NCI-H345 treated with DMSO at 0.1 percent for 48 hours (cell line): ENCODE results near the gene PLAGL2.

Experiments
- DNase-seq: peaks from one replicate; lab custom pipeline; 2025; ENCODE audit not compliant: unreplicated experiment; lab: John Stamatoyannopoulos, UW

Gene PLAGL2

DNA sequence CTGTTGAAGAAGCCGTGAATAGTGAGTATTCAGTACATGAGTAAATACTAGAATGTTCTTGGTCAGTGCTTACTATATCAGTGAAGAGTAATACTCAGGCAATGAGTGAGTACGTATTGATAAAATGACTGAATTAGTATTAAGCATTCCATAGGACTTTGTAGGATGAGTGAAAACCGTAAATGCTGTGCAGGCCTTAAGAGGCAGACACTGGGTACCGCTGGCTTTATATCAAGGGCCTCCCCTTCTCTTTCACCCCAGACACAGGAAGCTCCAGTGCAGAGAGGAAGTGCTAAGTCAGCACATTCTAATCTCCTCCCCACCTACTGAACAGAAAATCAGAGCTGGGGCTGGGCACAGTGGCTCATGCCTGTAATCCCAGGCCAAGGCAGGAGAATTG, 24.3 kb upstream of the PLAGL2 start:
- DNase-seq = no peak

DNA sequence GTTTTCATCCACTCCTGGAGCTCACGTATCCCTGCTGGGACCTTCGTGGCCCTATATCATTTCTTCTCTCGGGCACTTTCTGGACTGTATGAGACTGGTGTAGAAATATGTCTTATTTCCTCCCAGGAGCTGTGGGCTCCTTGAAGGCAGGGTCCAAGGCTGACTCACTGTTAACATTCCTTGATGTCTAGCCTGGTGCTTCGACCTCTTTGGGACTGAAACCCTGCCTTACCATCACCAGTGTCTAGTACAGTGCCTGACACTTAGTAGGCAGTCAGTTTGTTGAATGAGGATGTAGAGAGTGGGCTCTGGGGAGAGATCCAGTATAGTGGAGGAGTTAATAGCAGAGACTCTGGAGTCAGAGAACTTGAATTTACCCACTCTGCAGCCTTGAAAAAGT, 23.7 kb upstream of the PLAGL2 start:
- no peak for DNase-seq

DNA sequence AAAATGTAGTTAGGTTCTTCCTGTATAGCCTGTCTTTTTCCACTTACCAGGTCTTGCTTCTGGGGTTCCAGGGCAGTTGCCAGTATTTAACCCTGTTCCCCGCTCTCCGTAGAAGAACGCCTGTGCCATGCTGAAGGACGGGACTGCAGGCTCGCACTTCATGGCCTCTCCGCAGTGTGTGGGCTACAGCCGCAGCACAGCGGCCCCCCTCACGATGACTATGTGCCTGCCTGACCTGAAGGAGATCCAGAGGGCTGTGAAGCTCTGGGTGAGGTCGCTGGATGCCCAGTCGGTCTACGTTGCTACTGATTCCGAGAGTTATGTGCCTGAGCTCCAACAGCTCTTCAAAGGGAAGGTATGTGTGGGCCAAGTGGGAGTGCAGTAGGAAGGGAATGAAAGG, 23.2 kb upstream of the PLAGL2 start:
- DNase-seq = no peak

DNA sequence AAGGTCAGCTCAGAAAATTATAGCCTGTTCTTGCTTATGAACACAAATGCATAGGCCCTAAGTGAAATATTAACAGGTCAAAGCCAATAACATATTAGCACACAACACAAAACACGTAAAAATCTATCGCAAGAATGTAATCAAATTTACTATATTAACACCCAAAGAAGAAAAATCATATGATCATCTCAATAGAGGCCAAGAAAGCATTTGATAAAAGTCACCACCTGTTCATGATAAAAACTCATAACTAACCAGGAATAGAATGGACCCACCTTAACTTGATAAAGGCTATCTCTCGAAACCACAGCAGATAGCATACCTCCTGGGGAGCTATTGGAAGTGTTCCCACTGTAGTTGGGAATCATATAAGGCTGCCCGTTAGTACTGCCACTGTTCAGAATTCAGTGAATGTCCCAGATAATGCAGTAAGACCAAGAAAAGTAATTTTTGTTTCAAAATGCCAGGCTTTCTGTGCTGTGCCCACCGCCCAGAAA, 21.8 kb upstream of the PLAGL2 start:
- no peak for DNase-seq

DNA sequence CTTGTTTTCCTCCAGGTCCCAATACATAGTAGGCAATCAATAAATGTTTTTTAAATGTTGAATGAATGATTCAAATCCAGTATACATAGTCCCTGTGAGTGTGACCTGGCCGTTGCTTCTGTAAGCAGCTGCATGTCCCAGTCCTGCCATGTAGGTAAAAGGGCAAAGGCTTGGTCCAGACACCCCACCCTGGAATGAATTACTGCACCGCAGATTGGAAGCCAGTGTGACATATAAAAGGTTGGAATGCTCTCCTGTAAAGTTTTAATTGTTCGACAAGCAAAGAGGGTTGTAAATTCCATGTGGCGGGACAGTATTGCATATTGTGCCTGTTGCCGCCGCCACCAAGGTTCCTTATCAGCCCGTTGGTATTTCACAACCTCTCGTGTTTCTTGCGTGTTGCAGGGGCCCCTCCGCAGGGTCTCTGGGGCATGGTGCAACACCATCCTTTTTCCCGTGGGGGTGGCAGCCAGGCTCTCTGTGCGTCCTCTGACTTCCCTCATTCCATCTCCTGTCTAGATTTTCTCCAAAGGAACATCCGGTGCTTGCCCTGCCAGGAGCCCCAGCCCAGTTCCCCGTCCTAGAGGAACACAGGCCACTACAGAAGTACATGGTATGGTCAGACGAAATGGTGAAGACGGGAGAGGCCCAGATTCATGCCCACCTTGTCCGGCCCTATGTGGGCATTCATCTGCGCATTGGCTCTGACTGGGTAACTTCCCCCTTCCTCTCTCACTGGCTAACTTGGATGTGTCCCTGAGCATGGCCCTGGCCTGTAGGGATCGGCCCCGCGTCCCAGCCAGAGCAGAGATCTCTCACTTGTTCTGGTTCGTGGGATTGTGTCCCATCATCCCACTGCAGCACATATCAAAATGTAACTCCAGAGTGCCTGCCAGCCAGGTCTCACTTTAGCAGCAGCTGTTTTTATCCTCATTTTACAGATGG, 20.5 kb upstream of the PLAGL2 start:
- DNase-seq = no peak

DNA sequence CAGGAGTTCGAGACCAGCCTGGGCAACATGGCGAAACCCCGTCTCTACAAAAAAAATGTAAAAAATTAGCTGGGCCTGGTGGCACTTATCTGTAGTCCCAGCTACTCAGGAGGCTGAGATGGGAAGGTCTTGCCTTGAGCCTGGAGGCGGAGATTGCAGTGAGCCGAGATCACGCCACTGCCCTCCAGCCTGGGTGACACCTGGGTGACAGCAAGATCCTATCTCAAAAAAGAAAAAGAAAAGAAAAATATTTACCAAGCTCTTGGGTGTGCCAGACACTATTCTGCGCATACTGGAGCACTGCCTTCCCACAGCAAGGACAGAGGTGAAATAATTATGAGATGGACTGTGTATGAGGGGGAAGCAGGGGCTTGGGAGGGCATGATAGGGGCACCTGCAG, 19.8 kb upstream of the PLAGL2 start:
- no peak for DNase-seq

DNA sequence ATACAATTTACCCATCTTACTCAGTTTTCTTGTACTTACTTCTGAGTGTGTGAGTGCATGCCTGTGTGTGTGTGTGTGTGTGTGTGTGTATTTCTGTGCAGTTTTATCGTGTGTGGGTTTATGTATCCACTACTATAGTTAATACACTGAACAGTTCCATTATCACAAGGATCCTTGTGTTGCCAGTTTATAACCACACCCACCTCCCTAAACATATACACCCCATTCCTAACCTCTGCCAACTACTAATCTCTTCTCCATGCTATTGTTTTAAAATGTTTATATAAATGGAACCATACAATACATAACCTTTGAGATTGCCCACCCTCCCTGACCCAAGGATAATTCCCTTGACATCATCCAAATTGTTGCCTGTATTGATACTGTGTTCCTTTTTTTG, 18.8 kb upstream of the PLAGL2 start:
- no peak for DNase-seq

DNA sequence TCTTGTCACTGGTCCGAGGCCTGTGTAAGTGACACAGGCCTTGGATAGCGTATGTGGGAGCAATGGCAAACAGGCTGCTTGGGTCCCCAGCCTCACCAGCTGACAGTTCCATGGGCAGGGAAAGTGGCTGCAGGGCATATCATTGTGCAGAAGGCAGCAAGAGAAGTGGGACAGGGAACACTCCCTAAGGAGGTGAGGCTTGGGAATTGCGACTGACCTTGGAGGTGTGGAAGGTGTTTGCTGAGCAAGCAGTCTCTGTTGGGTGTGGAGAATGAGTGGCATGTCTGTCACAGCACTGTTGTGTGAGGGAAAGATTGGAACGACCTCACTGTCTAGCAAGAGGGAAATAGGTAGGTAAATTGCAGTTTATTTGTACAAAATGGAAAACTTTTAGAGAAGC, 16.9 kb upstream of the PLAGL2 start:
- no peak for DNase-seq

DNA sequence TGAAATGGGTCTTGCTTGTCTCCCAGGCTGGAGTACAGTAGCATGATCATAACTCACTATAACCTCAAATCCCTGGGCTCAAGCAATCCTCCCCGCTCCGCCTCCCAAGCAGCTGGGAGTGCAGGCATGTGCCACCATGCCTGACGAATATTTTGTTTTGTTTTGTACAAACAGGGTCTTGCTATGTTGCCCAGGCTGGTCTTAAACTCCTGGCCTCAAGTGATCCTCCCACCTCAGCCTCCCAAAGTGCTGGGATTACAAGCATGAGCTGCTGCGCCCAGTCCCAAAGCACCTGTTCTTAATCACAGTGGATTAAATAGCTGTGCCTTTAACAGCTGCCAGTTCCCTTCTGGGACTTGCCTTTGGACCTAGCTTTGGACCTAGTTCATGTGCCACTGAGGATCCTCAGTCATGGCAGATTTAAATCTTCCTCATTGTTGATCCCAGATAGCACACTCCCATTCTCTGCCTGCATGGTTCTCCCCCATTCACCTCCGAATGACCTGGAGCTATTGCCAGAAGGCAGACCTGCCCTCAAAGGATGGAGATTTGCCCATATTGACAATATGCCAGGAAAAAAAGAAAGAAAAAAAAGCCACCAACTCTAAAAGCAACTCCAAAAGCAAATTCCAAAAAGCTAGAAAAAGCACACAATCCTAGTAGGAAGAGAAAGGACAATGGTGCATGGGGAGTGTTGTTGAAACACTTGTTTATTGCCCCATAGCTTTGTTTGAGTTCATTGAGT, 10.8 kb upstream of the PLAGL2 start:
- no peak for DNase-seq

DNA sequence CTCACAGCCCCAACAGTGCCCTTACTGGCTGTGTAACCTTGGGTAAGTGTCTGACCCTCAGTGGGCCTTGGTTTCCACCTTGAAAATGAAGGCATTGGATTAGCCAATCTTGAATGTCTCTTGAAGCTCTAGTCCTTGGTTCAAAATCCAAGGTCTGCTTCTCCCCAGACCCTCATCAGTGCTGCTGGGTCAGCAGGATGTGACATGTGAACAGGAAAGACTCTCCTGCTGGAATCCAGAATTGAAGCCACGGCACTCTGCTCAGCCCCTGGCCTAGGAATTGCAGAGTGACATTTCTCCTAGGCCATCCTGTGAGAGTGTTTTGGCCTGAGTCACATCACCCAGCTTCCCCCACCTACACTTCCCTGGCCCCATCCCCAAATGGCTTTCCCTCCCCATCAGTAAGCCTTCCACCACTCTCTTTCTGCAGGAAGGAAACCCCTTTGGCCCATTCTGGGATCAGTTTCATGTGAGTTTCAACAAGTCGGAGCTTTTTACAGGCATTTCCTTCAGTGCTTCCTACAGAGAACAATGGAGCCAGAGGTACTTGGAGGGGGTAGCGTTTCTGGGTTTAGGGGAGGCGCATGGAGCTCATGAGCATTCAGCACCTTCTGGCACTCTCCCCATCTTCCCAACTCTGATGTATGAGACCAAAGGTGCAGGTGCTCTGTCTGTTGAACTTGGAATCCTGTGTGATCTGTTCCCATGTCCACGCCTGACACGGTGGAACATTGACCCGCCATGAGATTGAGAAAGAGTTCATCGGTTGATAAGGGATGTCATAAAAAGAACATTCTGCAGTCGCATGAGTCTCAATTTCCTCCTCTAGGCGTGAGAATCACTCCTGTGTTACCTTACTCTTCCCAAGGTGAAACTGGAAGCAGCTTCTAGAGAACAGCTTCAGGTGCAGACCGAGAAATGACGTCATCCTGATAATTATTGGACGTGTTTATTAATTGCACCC, 8.9 kb upstream of the PLAGL2 start:
- DNase-seq = no peak

DNA sequence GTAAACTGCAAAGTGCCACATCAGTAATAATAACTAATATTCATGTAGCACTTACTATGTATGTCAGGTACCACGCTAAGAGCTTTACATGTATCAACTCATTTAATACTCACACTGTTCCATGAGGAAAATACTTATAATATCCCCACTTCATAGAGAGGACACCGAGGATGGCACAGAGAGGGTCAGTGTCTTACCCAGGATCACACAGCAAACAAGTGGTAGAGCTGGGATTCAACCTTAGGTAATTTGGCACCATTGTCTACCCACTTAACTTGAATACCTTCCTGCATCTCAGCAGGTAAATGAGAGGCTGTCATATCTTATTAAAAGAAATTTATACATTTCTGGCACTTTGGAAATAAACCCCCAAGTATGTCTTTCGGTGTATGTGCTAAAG, 8.2 kb upstream of the PLAGL2 start:
- DNase-seq = no peak

DNA sequence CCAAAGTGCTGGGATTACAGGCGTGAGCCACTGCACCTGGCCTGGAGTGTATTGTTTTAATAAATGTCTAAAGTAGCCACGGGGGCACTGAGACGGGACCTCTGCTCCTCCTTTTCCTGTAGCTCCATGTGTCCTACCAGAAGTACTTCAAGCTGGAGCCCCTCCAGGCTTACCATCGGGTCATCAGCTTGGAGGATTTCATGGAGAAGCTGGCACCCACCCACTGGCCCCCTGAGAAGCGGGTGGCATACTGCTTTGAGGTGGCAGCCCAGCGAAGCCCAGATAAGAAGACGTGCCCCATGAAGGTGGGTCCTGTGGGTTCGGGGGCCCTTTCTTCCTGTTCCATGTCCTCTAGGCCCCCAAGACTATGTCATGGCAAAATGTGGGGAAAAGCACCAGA, 7.6 kb upstream of the PLAGL2 start:
- DNase-seq = no peak

DNA sequence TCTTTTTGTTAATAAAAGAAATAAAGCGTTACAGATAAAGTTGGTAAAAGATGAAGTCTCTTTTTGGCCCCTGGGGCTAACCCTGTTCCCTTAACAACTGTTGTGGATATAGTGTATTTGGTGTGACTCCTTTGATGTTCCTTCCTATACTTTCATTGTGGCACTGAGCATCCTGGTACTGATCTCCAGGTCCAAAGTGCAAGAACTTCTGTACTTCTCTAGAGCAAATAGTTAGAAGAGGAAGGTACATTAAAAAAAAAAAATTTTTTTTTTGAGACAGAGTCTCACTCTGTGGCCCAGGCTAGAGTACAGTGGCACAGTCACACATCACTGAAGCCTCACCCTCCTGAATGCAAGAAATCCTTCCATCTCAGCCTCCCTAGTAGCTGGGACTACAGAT, 6.3 kb upstream of the PLAGL2 start:
- DNase-seq = no peak

DNA sequence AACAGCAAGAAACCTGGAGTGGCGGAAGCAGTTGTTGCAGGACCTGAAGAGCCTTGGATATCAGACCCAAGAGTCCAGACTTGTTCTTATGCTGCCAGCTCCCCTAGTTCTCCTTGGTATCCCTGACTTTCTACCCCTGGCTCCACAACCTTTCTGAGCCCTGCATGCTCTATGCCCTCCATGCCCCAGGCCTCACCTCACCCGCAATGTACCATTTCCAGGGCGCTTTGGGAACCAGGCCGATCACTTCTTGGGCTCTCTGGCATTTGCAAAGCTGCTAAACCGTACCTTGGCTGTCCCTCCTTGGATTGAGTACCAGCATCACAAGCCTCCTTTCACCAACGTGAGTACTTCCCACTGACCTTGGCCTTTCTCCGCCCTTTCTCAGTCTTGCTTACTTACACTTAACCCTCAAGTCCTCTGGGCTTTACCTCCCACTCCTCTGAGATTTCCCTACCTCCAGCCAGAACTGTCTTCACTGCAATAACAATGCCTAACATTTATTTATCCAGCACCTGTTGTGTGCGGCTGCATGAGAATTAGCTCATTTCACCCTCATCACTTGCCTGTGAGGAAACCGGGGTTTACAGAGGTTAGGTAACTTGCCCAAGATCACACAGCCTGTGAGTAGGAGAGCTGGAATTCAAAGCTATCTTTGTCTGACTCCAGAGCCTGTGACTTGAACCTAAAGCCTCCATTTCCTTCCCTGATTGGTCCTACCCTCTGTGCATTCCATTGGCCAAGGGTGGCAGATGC, 2.5 kb upstream of the PLAGL2 start:
- DNase-seq = no peak

DNA sequence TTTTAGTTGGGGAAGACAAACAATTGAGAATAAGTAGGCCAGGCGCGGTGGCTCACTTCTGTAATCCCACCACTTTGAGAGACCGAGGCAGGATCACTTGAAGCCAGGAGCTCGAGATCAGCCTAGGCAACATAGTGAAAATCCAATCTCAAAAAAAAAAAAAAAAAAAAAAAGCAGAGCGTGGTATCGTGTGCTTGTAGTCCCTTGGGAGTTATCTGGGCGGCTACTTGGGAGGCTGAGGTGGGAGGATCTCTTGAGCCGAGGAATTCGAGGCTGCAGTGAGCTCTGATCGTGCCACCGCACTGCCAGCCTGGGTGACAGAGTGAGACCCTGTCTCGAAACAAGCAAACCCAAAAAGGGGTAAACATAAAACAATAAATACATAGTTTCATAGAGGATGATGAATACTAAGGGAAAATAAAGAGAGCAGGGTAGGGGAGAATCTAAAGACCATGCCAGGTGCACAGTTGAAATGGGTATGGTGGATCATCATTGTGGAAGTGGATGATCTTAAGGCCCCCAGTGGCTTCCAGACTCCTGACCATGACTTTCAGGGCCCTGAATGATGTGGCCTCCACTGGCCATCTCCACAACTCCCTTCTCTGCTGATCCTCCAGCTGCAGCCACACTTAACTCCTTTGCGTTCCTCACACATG, 1.1 kb upstream of the PLAGL2 start:
- no peak for DNase-seq

DNA sequence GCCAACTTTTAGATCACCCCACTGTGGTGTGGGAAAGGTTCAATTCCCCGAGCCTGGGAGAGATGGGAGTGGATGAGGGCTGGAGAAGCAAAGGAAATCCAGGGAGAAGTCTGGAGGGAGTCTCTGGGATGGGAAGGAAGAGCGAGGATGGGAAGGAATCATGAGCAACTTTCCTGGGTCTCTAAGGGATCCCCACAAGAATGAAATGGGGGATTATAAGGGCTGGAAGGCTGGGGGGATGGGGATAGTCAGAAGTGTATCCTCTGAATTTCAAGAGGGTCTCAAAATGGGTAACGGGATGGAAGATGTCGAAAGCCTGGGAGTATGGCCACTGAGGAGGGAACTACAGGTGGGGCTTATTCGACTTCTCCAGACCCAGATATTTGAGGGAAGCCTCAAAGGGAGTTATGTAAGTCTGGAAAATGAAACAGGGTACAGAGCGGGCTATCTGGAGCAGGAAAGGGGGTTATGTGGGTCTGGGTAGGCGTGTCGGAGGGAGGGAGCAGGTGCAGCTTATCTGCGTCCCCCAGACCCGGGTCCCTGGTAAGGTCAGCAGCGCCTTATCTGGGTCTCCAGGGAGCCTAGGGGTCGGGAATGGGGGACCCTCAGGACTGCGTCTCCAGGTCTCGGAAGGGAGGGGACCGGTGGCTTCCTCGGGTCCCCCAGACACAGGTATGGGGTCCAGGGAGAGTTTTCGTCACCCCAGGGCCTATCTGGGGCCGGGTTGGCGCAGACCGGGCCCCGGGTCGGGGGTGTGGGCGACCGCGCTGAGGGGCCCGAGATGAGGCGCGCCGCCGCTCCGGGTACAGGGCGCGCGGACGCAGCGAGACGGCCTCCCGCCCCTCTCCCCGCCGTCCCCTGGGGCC, 550 bp downstream of the PLAGL2 start:
- no peak for DNase-seq

DNA sequence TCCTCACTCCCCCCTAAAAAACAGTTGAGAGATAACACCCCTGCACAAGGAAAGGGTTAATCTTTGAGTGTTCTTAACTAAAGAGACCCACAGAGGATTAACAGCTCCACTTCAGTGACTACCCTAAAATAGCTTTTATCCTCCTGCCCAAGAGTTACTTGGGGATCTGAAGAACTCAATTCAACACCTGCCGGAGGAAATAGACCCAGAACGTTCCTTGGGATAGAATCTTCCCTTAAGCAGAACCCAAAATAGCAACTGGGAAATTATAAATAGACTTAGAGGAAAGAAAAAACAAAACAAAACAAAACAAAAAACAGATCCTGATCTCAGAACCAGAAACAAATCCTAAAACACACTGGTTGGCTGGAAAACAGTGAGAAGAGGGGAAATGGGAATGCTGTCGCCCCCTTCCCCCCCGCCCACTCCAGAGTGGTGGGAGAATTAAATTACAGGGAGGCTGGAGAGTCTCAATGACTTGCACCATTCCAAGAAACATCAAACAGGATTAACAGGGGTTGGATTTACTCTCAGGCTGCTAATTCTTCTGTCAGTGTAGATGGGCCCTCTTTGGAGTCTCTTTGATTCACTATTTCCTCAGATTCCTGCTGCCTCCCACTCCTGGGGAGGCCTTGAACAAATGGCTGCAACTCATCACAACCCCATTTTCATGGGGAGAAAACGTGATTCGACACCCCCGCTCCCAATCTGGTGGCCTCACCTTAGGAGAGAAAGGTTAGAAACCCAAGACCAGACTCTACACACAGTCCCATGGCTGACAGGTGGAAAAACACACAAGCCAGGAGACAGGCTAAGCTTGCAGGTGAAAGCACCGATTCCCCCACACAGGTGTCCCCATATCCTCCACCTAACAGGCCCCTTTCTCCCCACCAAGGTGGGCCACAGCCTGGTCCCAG, 1.4 kb downstream of the PLAGL2 start:
- DNase-seq = no peak
